Gastrocnemius medialis (tissue), 4 donors: ENCODE data around the gene PHC2. TPM values are rescaled to one million over a fixed set of nuclear protein-coding genes. Genes with fewer than 3 reads are reported as not detected.
A peak's percentile ranks its signal among the peaks of the same experiment; 100 is the strongest.

ENCODE experiments used
- ATAC-seq, 2 donors: fragments of 150-250 bp; one replicate each; pipeline ENCODE4 v1.9.1; 2016
- DNase-seq, 2 donors: peaks; one replicate each; pipeline ENCODE4 v3.0.0-alpha.2; 2019
- H3K27ac ChIP-seq, 4 donors: fragments of 200-600 bp; sonication (generic); 1 replicate in 1 of 4; 2 replicates in 3 of 4; pipeline ENCODE4 v1.5.1; 2016 to 2018; ENCODE audit warnings: mild to moderate bottlenecking in 2 of 4, moderate library complexity in 1 of 4
- H3K27me3 ChIP-seq, 3 donors: fragments of 200-600 bp; sonication (generic) in 2 of 3; 1 replicate in 1 of 3; 2 replicates in 2 of 3; pipeline versions ENCODE4 v1.5.1 to v1.6.0; 2016 to 2019; ENCODE audit warnings: mild to moderate bottlenecking in 1 of 3, moderate library complexity in 1 of 3
- H3K36me3 ChIP-seq, 2 donors: fragments of 200-600 bp; sonication (generic) in 1 of 2; one replicate each; pipeline ENCODE4 v1.5.1; 2017 to 2018
- H3K4me1 ChIP-seq, 2 donors: fragments of 200-600 bp; sonication (generic) in 1 of 2; one replicate each; pipeline ENCODE4 v1.5.1; 2016 to 2017; ENCODE audit warnings: mild to moderate bottlenecking in 2 of 2
- H3K4me3 ChIP-seq, 4 donors: fragments of 200-600 bp; sonication (generic) in 3 of 4; 1 replicate in 1 of 4; 2 replicates in 3 of 4; pipeline ENCODE4 v1.5.1; 2016 to 2019; ENCODE audit warnings: mild to moderate bottlenecking in 2 of 4
- H3K9me3 ChIP-seq, 3 donors: fragments of 200-600 bp; sonication (generic) in 2 of 3; 1 replicate in 1 of 3; 2 replicates in 2 of 3; pipeline ENCODE4 v1.5.1; 2016 to 2019
- CTCF ChIP-seq, 5 experiments: fragments of 450-650 bp in 3 of 5; fragments of 200-600 bp in 2 of 5; sonication (generic) in 2 of 5; IDR thresholded peaks in 4 of 5; conservative IDR thresholded peaks in 1 of 5; 1 replicate in 4 of 5; 2 replicates in 1 of 5; pipeline ENCODE4 v1.5.1; 2016 to 2019; ENCODE audit warnings: antibody characterized with exemption in 5 of 5, mild to moderate bottlenecking in 3 of 5, moderate library complexity in 3 of 5
- POLR2A ChIP-seq, 2 donors: fragments of 450-650 bp; IDR thresholded peaks; one replicate each; pipeline ENCODE4 v1.6.1; 2017; ENCODE audit warnings: antibody characterized with exemption in 2 of 2, mild to moderate bottlenecking in 2 of 2, moderate library complexity in 2 of 2
- in situ Hi-C, 4 donors: fragments of 200-750 bp; cut with MboI; loops; one replicate each; pipeline versions ENCODE4 v1.15.0 to v1.8.0; 2017; ENCODE audit warnings: low sequenced_read_pairs in 4 of 4
- intact Hi-C: fragments of 100-400 bp; cut with DNase I; formaldehyde crosslinking; loops from one replicate; pipeline ENCODE4 v1.15.1; 2023; ENCODE audit warnings: low total_unique reads
- total RNA-seq, 4 donors: library from RNA; depleted of rRNA; stranded (reverse); fragments of >200 nt; gene quantifications; one replicate each; pipeline versions ENCODE4 v1.1.0 to v1.2.3, GENCODE V29; 2016

The PHC2 gene
- total RNA-seq, 4 donors from 2014 or later, result 318 to 516 (median 364) TPM

- H3K9me3 ChIP-seq, result no peaks in the 10 kb centered on the region
- in situ Hi-C loops (no loop called here), intact Hi-C loops (no loop called here)
- DNase-seq, result no peak
- no peak overlapping the region for H3K27ac ChIP-seq
- no peak overlapping the region for H3K4me3 ChIP-seq
- TF ChIP-seq CTCF (IDR thresholded peaks at IDR 0.05 in 4 of 5, conservative IDR thresholded peaks at IDR 0.05 in 1 of 5) (no peak), POLR2A (IDR thresholded peaks at IDR 0.05) (no peak)
- no peak for ATAC-seq
- peaks cover 8 to 26% of the 10 kb centered on the region in 2 donors for H3K4me1 ChIP-seq
- no peaks in the 10 kb centered on the region for H3K36me3 ChIP-seq
- no peaks in the 10 kb centered on the region for H3K27me3 ChIP-seq
Observed at GRCh38 chr1:33414879-33415278, 16.0 kb downstream of the PHC2 start.

- H3K9me3 ChIP-seq, result no peaks in the 10 kb centered on the region
- ATAC-seq, result peak; percentile 53 to 73
- no peak overlapping the region for H3K4me3 ChIP-seq
- H3K36me3 ChIP-seq, result no peaks in the 10 kb centered on the region
- no peak for DNase-seq
- intact Hi-C loops (no loop called here), in situ Hi-C loops (no loop called here)
- no peaks in the 10 kb centered on the region for H3K27me3 ChIP-seq
- H3K27ac ChIP-seq, result peak overlapping the region; percentile 22 to 58 (median 42)
- TF ChIP-seq CTCF (IDR thresholded peaks at IDR 0.05 in 4 of 5, conservative IDR thresholded peaks at IDR 0.05 in 1 of 5) (no peak), POLR2A (IDR thresholded peaks at IDR 0.05) (no peak)
- peaks cover 25 to 43% of the 10 kb centered on the region in 2 donors for H3K4me1 ChIP-seq
Observed at GRCh38 chr1:33410091-33410701, 20.7 kb downstream of the PHC2 start.

GRCh38 chr1:33408093-33408436 is 22.8 kb downstream of the PHC2 start:
- Histone ChIP-seq H3K27me3 (no peaks in the 10 kb centered on the region), H3K4me1 (peaks cover 25 to 36% of the 10 kb centered on the region in 2 donors), H3K27ac (peak overlapping the region; percentile 70 to 78 (median 76)), H3K4me3 (peak overlapping the region; percentile 20 to 37 (median 35)), H3K36me3 (no peaks in the 10 kb centered on the region), H3K9me3 (no peaks in the 10 kb centered on the region)
- TF ChIP-seq CTCF (IDR thresholded peaks at IDR 0.05 in 4 of 5, conservative IDR thresholded peaks at IDR 0.05 in 1 of 5) (no peak), POLR2A (IDR thresholded peaks at IDR 0.05) (no peak)
- ATAC-seq (peak; percentile 83 to 88), DNase-seq (no peak)
- intact Hi-C loops, result loop anchor here (2.0 kb wide), 1 partner anchor 23 kb away; the partner anchor contains the start of gene PHC2
- in situ Hi-C loops, result no loop called here

GRCh38 chr1:33407352-33408092 is 23.4 kb downstream of the PHC2 start:
- Histone ChIP-seq H3K27me3 (no peaks in the 10 kb centered on the region), H3K27ac (peak overlapping the region; percentile 70 to 78 (median 76)), H3K9me3 (no peaks in the 10 kb centered on the region), H3K4me1 (peaks cover 25 to 35% of the 10 kb centered on the region in 2 donors), H3K4me3 (peak overlapping the region; percentile 20 to 37 (median 35)), H3K36me3 (no peaks in the 10 kb centered on the region)
- DNase-seq (no peak), ATAC-seq (peak in 1 of 2 donors; percentile 28)
- no peak for TF ChIP-seq POLR2A (IDR thresholded peaks at IDR 0.05)
- TF ChIP-seq CTCF (IDR thresholded peaks at IDR 0.05 in 4 of 5, conservative IDR thresholded peaks at IDR 0.05 in 1 of 5), result no peak
- intact Hi-C loops (loop anchor here (2.0 kb wide), 1 partner anchor 23 kb away; the partner anchor contains the start of gene PHC2), in situ Hi-C loops (no loop called here)
